ENCODE measurements around the gene NTM.

The NTM gene

GRCh38 chr11:131372234-131372962, 2.0 kb downstream of the NTM start:
- DNase-seq (ENCODE audit: low spot score) (no peak), ATAC-seq (ENCODE audit: low read depth) (no peak)
- peaks cover 73% of the 10 kb centered on the region for H3K27me3 ChIP-seq (ENCODE audit: insufficient read depth, poor library complexity, severe bottlenecking)
- no peaks in the 10 kb centered on the region for H3K4me1 ChIP-seq (ENCODE audit: insufficient read depth, poor library complexity, severe bottlenecking)
- H3K36me3 ChIP-seq (ENCODE audit: low read depth): no peaks in the 10 kb centered on the region
- H3K27ac ChIP-seq (ENCODE audit: poor library complexity, severe bottlenecking): no peak overlapping the region
- no peaks in the 10 kb centered on the region for H3K9me3 ChIP-seq (ENCODE audit: severe bottlenecking)
- no peak overlapping the region for H3K4me3 ChIP-seq (ENCODE audit: severe bottlenecking)
- TF ChIP-seq CTCF (IDR thresholded peaks at IDR 0.05; ENCODE audit: poor library complexity, severe bottlenecking): no peak

GRCh38 chr11:131373095-131373725, 2.8 kb downstream of the NTM start:
- H3K4me1 ChIP-seq (ENCODE audit: insufficient read depth, poor library complexity, severe bottlenecking): no peaks in the 10 kb centered on the region
- H3K27ac ChIP-seq (ENCODE audit: poor library complexity, severe bottlenecking): no peak overlapping the region
- H3K4me3 ChIP-seq (ENCODE audit: severe bottlenecking): no peak overlapping the region
- no peak for TF ChIP-seq CTCF (IDR thresholded peaks at IDR 0.05; ENCODE audit: poor library complexity, severe bottlenecking)
- peaks cover 65% of the 10 kb centered on the region for H3K27me3 ChIP-seq (ENCODE audit: insufficient read depth, poor library complexity, severe bottlenecking)
- no peaks in the 10 kb centered on the region for H3K36me3 ChIP-seq (ENCODE audit: low read depth)
- H3K9me3 ChIP-seq (ENCODE audit: severe bottlenecking): no peaks in the 10 kb centered on the region
- no peak for DNase-seq (ENCODE audit: low spot score)
- no peak for ATAC-seq (ENCODE audit: low read depth)

GRCh38 chr11:131373756-131374155, 3.3 kb downstream of the NTM start:
- no peak overlapping the region for H3K27ac ChIP-seq (ENCODE audit: poor library complexity, severe bottlenecking)
- no peaks in the 10 kb centered on the region for H3K4me1 ChIP-seq (ENCODE audit: insufficient read depth, poor library complexity, severe bottlenecking)
- no peak for ATAC-seq (ENCODE audit: low read depth)
- no peaks in the 10 kb centered on the region for H3K9me3 ChIP-seq (ENCODE audit: severe bottlenecking)
- DNase-seq (ENCODE audit: low spot score): no peak
- no peaks in the 10 kb centered on the region for H3K36me3 ChIP-seq (ENCODE audit: low read depth)
- no peak overlapping the region for H3K4me3 ChIP-seq (ENCODE audit: severe bottlenecking)
- no peak for TF ChIP-seq CTCF (IDR thresholded peaks at IDR 0.05; ENCODE audit: poor library complexity, severe bottlenecking)
- peaks cover 62% of the 10 kb centered on the region for H3K27me3 ChIP-seq (ENCODE audit: insufficient read depth, poor library complexity, severe bottlenecking)

- no peaks in the 10 kb centered on the region for H3K9me3 ChIP-seq (ENCODE audit: severe bottlenecking)
- no peaks in the 10 kb centered on the region for H3K36me3 ChIP-seq (ENCODE audit: low read depth)
- no peak for TF ChIP-seq CTCF (IDR thresholded peaks at IDR 0.05; ENCODE audit: poor library complexity, severe bottlenecking)
- peaks cover 53% of the 10 kb centered on the region for H3K27me3 ChIP-seq (ENCODE audit: insufficient read depth, poor library complexity, severe bottlenecking)
- no peak overlapping the region for H3K27ac ChIP-seq (ENCODE audit: poor library complexity, severe bottlenecking)
- H3K4me3 ChIP-seq (ENCODE audit: severe bottlenecking): no peak overlapping the region
- ATAC-seq (ENCODE audit: low read depth) (no peak), DNase-seq (ENCODE audit: low spot score) (no peak)
- H3K4me1 ChIP-seq (ENCODE audit: insufficient read depth, poor library complexity, severe bottlenecking): no peaks in the 10 kb centered on the region
These were observed 5.0 kb downstream of the NTM start for GRCh38 chr11:131375421-131375820.

GRCh38 chr11:131375915-131376314, 5.5 kb downstream of the NTM start:
- Histone ChIP-seq H3K4me1 (ENCODE audit: insufficient read depth, poor library complexity, severe bottlenecking) (no peaks in the 10 kb centered on the region), H3K36me3 (ENCODE audit: low read depth) (no peaks in the 10 kb centered on the region), H3K4me3 (ENCODE audit: severe bottlenecking) (no peak overlapping the region), H3K9me3 (ENCODE audit: severe bottlenecking) (no peaks in the 10 kb centered on the region), H3K27me3 (ENCODE audit: insufficient read depth, poor library complexity, severe bottlenecking) (peaks cover 51% of the 10 kb centered on the region), H3K27ac (ENCODE audit: poor library complexity, severe bottlenecking) (no peak overlapping the region)
- ATAC-seq (ENCODE audit: low read depth) (no peak), DNase-seq (ENCODE audit: low spot score) (no peak)
- TF ChIP-seq CTCF (IDR thresholded peaks at IDR 0.05; ENCODE audit: poor library complexity, severe bottlenecking): no peak
